Naive thymus-derived CD4-positive, alpha-beta T cell (primary cell): Measurements from ENCODE around the gene GLDC. TPM values are rescaled to one million over a fixed set of nuclear protein-coding genes. Genes with fewer than 3 reads are reported as not detected.
"Not testable (repeated sequence)": the region's sequence is repeated elsewhere in the genome, so short reads cannot be mapped to it uniquely, and the experiment has no call there.

ENCODE experiments used
- ATAC-seq: fragments of 150-1000 bp; cut with Tn5 transposase; 2 replicates; pipeline ENCODE4 v1.10.0; 2021; ENCODE audit warnings: mild to moderate bottlenecking, moderate library complexity
- CTCF ChIA-PET: fragments of 350-600 bp; sonication (Branson Sonifier 250); formaldehyde crosslinking; loops from one replicate; lab custom pipeline; 2021; ENCODE audit warnings: antibody characterized with exemption; lab: Charles Lee
- POLR2A ChIA-PET: fragments of 350-600 bp; sonication (Branson Sonifier 250); formaldehyde crosslinking; loops from one replicate; lab custom pipeline; 2021; ENCODE audit warnings: antibody characterized with exemption, inconsistent platforms; lab: Charles Lee
- DNase-seq, 9 donors: peaks; one replicate each; pipeline versions ENCODE4 v3.0.0 to v3.0.0-alpha.2; 2020 to 2022; ENCODE audit warnings: mixed read lengths in 1 of 9
- H3K27ac ChIP-seq: one replicate; pipeline ENCODE4 v1.7.0; 2013; ENCODE audit warnings: mild to moderate bottlenecking, low read depth, low read length, moderate library complexity
- H3K27me3 ChIP-seq, 2 donors: one replicate each; pipeline ENCODE4 v1.7.0; 2013; ENCODE audit warnings: low read length in 2 of 2, mild to moderate bottlenecking in 2 of 2, moderate library complexity in 2 of 2; ENCODE audit not compliant: control insufficient read depth in 2 of 2, insufficient read depth in 2 of 2
- H3K36me3 ChIP-seq, 3 experiments: 1 replicate in 2 of 3; 2 replicates in 1 of 3; pipeline ENCODE4 v1.7.0; 2013; ENCODE audit warnings: low read length in 3 of 3, mild to moderate bottlenecking in 3 of 3, moderate library complexity in 1 of 3; ENCODE audit not compliant: insufficient read depth in 3 of 3, control insufficient read depth in 2 of 3
- H3K4me1 ChIP-seq, 2 donors: one replicate each; pipeline ENCODE4 v1.7.0; 2013; ENCODE audit warnings: low read length in 2 of 2, mild to moderate bottlenecking in 2 of 2, moderate library complexity in 1 of 2; ENCODE audit not compliant: control insufficient read depth in 2 of 2, insufficient read depth in 2 of 2
- H3K4me3 ChIP-seq: 2 replicates; pipeline ENCODE4 v1.7.0; 2013; ENCODE audit warnings: mild to moderate bottlenecking, low read length
- H3K9me3 ChIP-seq, 3 experiments: 1 replicate in 2 of 3; 2 replicates in 1 of 3; pipeline ENCODE4 v1.7.0; 2013; ENCODE audit warnings: low read length in 3 of 3; ENCODE audit not compliant: control insufficient read depth in 2 of 3
- H3K27ac Mint-ChIP-seq, 9 donors: one replicate each; pipeline ENCODE4 v1.8.0; 2020 to 2022; ENCODE audit warnings: mixed read lengths in 9 of 9, mild to moderate bottlenecking in 8 of 9, moderate library complexity in 5 of 9, inconsistent platforms in 2 of 9
- H3K27me3 Mint-ChIP-seq, 5 donors: one replicate each; pipeline ENCODE4 v1.8.0; 2021 to 2022; ENCODE audit warnings: mixed read lengths in 5 of 5, mild to moderate bottlenecking in 1 of 5
- H3K36me3 Mint-ChIP-seq, 5 donors: one replicate each; pipeline ENCODE4 v1.8.0; 2020 to 2022; ENCODE audit warnings: mixed read lengths in 5 of 5, mild to moderate bottlenecking in 3 of 5, inconsistent platforms in 1 of 5
- H3K4me1 Mint-ChIP-seq, 7 donors: one replicate each; pipeline ENCODE4 v1.8.0; 2020 to 2022; ENCODE audit warnings: mixed read lengths in 7 of 7, mild to moderate bottlenecking in 3 of 7, inconsistent platforms in 1 of 7
- H3K4me3 Mint-ChIP-seq, 10 donors: one replicate each; pipeline ENCODE4 v1.8.0; 2020 to 2022; ENCODE audit warnings: mild to moderate bottlenecking in 10 of 10, mixed read lengths in 10 of 10, moderate library complexity in 6 of 10, inconsistent platforms in 2 of 10
- H3K9me3 Mint-ChIP-seq, 11 donors: one replicate each; pipeline ENCODE4 v1.8.0; 2020 to 2022; ENCODE audit warnings: mixed read lengths in 11 of 11, mild to moderate bottlenecking in 4 of 11, inconsistent platforms in 1 of 11, moderate library complexity in 1 of 11
- intact Hi-C, 2 donors: fragments of 100-400 bp; cut with micrococcal nuclease; formaldehyde crosslinking; loops; one replicate each; pipeline ENCODE4 v1.15.1; 2023
- polyA plus RNA-seq, 2 donors: library from polyadenylated mRNA; unstranded; fragments of 300-500 nt; fragmentation: Illumina TruSeq; gene quantifications; one replicate each; pipeline ENCODE4 v1.2.3, GENCODE V29; 2021
- total RNA-seq, 6 experiments: library from RNA in 5 of 6; stranded (reverse) in 5 of 6; gene quantifications; 1 replicate in 5 of 6; 2 replicates in 1 of 6; pipeline ENCODE4 v1.2.3 and lab custom pipeline; 2021 to 2026

The GLDC gene
- 1 to 10 TPM in 2 of 5 experiments, under 1 TPM in 1, not detected in 2; 0.56 to 2.2 (median 2.0) TPM for total RNA-seq
- polyA plus RNA-seq, result not detected
- total RNA-seq (lab: John Stamatoyannopoulos, UW), result not detected

DNA sequence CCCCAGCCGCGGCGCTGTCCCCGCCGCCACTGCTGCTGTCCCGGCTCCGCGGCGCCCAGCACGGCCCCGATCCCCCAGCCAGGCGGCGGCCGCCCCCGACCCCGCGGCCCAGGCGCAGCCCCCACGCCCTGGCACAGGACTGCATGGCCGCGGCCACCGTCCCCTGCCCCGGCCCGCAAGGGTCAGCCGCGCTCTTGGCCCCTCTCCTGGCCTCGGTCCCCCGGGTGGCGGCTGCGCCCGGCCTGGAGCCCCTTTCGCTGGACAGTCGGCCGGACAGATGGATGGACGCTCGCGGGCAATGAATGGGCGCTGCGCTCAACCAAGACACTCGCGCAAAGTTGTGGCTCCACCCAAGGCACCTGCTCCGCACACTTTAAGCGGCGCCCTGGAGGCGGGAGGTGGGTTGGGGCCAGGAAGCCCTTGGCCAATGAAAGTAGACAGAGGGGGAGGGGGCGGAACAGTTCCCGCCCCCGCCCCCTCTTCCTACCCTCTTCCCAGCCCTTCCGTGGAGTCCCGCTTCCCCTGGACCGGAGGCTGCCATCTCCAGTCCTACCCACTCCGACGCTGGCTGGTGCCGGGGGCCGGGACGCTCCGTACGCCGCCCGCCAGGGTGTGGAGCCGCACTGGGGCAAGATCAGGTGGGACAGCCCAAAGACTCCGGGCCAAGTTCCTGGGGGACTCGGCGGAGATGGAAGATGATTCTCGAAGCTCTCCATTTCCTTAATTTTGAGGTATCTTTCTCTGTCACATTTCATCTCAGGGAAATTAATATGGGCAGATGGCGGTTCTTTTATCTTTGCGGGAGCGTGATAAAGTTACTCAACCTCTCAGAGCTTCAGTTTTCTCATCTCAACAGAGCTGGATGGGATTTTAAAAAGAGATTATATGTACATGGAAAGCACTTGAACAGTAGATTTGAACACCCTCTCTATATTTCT, at the start of gene GLDC:
Gene GLDC, minus strand, starts transcription at position 375 of the 938 bp plus-strand sequence. Its CDS starts 230 bp downstream, at position 145.
- peak within 1 kb of the TSS in 6 of 9 donors; percentile 31 to 84 (median 48) for H3K27ac Mint-ChIP-seq
- Histone ChIP-seq H3K27me3 (peaks cover 17 to 18% of the 10 kb centered on the region in 2 donors), H3K9me3 (no peaks in the 10 kb centered on the region), H3K36me3 (no peaks in the 10 kb centered on the region), H3K27ac (no peak within 1 kb of the TSS), H3K4me1 (peaks cover 9 to 11% of the 10 kb centered on the region in 2 donors), H3K4me3 (peak within 1 kb of the TSS; percentile 62)
- peaks cover 0 to 4% (median 0%) of the 10 kb centered on the region in 11 donors for H3K9me3 Mint-ChIP-seq
- H3K36me3 Mint-ChIP-seq, result peaks cover 0 to 5% (median 0%) of the 10 kb centered on the region in 5 donors
- ChIA-PET POLR2A (no interaction called here), CTCF (interaction anchor here (0.6 to 0.7 kb wide), 2 partner anchors 58 to 1131 kb away, joined by 4 read pairs; no protein-coding TSS in a partner anchor)
- peaks cover 18 to 25% (median 22%) of the 10 kb centered on the region in 7 donors for H3K4me1 Mint-ChIP-seq
- H3K27me3 Mint-ChIP-seq, result peaks cover 51 to 81% (median 60%) of the 10 kb centered on the region in 5 donors
- ATAC-seq (peak; percentile 83), DNase-seq (peak; percentile 6 to 44 (median 23))
- intact Hi-C loops, result loop anchor here (1.0 to 5.0 kb wide), 3 partner anchors 35 to 112 kb away; partner anchors contain the start of gene KDM4C (in 1 of the 2)
- H3K4me3 Mint-ChIP-seq, result peak within 1 kb of the TSS; percentile 86 to 92 (median 87)

DNA sequence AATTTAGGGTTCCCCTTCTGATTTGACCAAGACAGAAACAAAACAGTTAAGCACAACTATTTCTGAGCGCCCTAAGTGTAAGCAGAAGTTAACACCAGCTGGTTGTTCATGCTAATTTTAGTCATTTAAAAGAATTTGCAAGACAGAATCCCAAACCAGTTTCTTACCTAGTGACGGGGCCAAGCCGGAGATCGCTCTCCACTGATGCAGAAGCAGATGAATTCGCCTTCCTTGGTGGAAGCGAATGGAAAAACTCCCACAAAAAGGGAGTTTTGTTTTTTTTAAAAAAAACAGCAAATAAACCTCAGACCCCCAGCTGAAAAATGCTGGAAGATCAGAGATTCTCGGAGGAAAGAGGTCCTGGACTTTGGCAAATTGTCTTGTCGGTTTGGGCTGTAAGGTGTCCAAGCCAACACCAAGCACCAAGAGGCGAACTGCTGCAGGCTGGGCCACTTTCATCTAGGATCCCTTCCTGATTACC, 47.4 kb upstream of the GLDC start:
- Mint-ChIP-seq H3K4me1 (peaks cover 0 to 6% (median 0%) of the 10 kb centered on the region in 7 donors), H3K27ac (no peak overlapping the region), H3K36me3 (no peaks in the 10 kb centered on the region), H3K27me3 (no peaks in the 10 kb centered on the region), H3K4me3 (no peak overlapping the region), H3K9me3 (peaks cover 0 to 2% (median 0%) of the 10 kb centered on the region in 11 donors)
- ChIA-PET CTCF (no interaction called here), POLR2A (no interaction called here)
- intact Hi-C loops, result no loop called here
- Histone ChIP-seq H3K27me3 (no peaks in the 10 kb centered on the region), H3K4me1 (no peaks in the 10 kb centered on the region), H3K27ac (no peak overlapping the region), H3K36me3 (no peaks in the 10 kb centered on the region), H3K9me3 (no peaks in the 10 kb centered on the region), H3K4me3 (no peak overlapping the region)
- DNase-seq (no peak), ATAC-seq (no peak)

DNA sequence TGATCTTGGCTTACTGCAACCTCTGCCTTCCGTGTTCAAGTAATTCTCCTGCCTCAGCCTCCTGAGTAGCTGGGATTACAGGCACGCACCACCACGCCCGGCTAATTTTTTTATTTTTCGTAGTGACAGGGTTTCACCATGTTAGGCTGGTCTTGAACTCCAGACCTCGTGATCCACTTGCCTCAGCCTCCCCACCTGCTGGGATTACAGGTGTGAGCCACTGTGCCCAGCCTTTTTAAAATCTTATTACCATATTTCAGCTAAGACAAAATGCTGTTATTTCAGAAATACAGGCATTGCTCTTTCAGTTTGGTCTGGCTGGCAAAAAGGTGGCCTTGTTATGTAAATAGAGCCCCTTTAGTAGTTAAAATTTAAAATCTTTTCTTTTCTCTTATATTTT, 46.9 kb upstream of the GLDC start:
- intact Hi-C loops, result no loop called here

DNA sequence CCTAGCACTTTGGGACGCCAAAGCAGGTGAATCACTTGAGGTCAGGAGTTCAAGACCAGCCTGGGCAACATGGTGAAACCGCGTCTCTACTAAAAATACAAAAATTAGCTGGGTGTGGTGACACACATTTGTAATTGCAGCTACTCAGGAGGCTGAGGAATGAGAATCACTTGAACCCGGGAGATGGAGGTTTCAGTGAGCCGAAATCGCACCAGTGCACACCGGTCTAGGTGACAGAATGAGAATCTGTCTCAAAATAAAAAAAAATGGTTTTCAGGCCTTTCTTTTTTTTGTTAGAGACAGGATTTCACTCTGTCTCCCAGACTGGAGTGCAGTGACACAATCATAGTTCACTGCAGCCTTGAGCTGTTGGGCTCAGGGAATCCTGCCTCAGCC, 45.1 kb upstream of the GLDC start:
- H3K4me3 ChIP-seq, H3K27ac ChIP-seq, intact Hi-C loops, CTCF ChIA-PET, POLR2A ChIA-PET, ATAC-seq, DNase-seq, H3K27me3 ChIP-seq, H3K36me3 Mint-ChIP-seq, H3K27ac Mint-ChIP-seq, H3K9me3 Mint-ChIP-seq, H3K4me1 Mint-ChIP-seq, H3K4me1 ChIP-seq, H3K27me3 Mint-ChIP-seq, H3K9me3 ChIP-seq, H3K4me3 Mint-ChIP-seq, H3K36me3 ChIP-seq: not testable (repeated sequence)

More for the DNA sequence above, 46.9 kb upstream of the GLDC start:
- Histone ChIP-seq H3K27me3 (no peaks in the 10 kb centered on the region), H3K9me3 (no peaks in the 10 kb centered on the region), H3K36me3 (no peaks in the 10 kb centered on the region), H3K27ac (no peak overlapping the region), H3K4me1 (no peaks in the 10 kb centered on the region), H3K4me3 (no peak overlapping the region)
- no peaks in the 10 kb centered on the region for H3K27me3 Mint-ChIP-seq
- no peak for DNase-seq
- H3K9me3 Mint-ChIP-seq, result peaks cover 0 to 2% (median 0%) of the 10 kb centered on the region in 11 donors
- ChIA-PET POLR2A (no interaction called here), CTCF (interaction anchor here (0.6 kb wide), 1 partner anchor 10 kb away, joined by 7 read pairs; no protein-coding TSS in a partner anchor)
- no peak overlapping the region for H3K4me3 Mint-ChIP-seq
- no peak overlapping the region for H3K27ac Mint-ChIP-seq
- H3K4me1 Mint-ChIP-seq, result peaks cover 0 to 6% (median 0%) of the 10 kb centered on the region in 7 donors
- H3K36me3 Mint-ChIP-seq, result no peaks in the 10 kb centered on the region
- ATAC-seq, result no peak

DNA sequence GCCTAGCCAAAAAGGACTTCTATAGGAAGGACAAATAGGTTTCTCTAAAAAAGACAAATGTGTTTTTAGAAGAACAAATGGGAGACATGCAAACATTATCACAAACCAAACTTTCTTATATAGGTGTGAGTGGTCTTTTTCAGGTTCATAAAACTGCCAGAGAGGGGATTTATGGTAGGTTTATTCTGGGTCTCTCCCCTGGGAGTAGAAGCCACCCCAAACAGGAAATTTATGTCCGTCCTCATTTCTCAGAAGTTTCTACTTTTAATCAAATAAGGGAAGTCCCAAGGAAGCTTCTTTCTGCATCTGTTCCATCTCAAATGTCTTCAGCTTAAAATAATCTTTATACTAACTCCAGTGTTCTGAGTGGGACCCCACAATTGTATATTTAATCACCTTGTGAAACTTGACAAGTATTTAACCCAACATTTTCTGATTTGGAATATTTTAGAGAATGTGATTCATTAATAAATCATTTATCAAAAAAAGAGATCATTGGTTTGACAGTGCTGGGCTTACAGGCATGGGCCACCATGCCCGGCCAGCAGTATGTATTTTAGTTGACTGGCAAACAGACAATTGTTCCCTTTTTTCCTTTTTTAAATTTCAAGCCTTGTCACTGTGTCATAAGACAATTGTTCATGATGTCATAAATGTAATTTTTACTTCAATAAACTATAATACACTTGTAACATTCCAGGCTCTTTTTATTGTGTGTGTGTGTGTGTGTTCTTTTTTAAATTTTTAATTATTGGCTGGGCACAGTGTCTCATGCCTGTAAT, 44.6 kb upstream of the GLDC start:
- intact Hi-C loops, result loop anchor here (10.0 kb wide), 3 partner anchors 635 to 1705 kb away; partner anchors contain the start of gene JAK2 (in 1 of the 2)
- no peaks in the 10 kb centered on the region for H3K36me3 ChIP-seq
- POLR2A ChIA-PET, result interaction anchor here (0.7 kb wide), 2 partner anchors 9 to 1340 kb away, joined by 4 read pairs; no protein-coding TSS in a partner anchor

DNA sequence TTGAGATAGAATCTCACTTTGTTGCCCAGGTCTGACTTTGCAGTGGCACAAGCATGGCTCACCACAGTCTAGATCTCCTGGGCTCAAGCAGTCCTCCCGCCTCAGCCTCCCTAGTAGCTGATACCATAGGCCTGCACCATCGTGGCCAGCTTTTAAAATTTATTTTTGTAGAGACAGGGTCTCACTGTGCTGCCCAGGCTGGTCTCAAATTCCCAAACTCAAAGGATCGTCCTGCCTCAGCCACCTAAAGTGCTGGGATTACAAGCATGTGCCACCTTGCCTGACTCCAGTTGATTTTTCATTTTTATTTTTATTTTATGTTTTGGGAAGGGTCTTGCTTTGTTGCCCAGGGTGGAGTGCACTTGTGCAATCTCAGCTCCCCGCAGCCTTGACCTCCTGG, 41.7 kb upstream of the GLDC start:
- Histone ChIP-seq H3K36me3 (no peaks in the 10 kb centered on the region), H3K27ac (no peak overlapping the region), H3K27me3 (no peaks in the 10 kb centered on the region), H3K9me3 (no peaks in the 10 kb centered on the region), H3K4me3 (no peak overlapping the region), H3K4me1 (no peaks in the 10 kb centered on the region)
- intact Hi-C loops, result loop anchor here (10.0 kb wide), 3 partner anchors 632 to 1702 kb away; partner anchors contain the start of gene JAK2 (in 1 of the 2)
- DNase-seq, result no peak
- no peak overlapping the region for H3K27ac Mint-ChIP-seq
- H3K27me3 Mint-ChIP-seq, result no peaks in the 10 kb centered on the region
- peaks cover 0 to 3% (median 0%) of the 10 kb centered on the region in 5 donors for H3K36me3 Mint-ChIP-seq
- peaks cover 0 to 2% (median 0%) of the 10 kb centered on the region in 11 donors for H3K9me3 Mint-ChIP-seq
- POLR2A ChIA-PET, result interaction anchor here (0.7 to 8.4 kb wide), 3 partner anchors 29 to 71 kb away, joined by 3 to 132 read pairs (median 3); partner anchors contain the start of gene KDM4C
- H3K4me1 Mint-ChIP-seq, result peaks cover 0 to 23% (median 16%) of the 10 kb centered on the region in 7 donors
- no peak for ATAC-seq
- no peak overlapping the region for H3K4me3 Mint-ChIP-seq
- CTCF ChIA-PET, result interaction anchor here (1.7 to 2.1 kb wide), 2 partner anchors 101 to 102 kb away, joined by 3 to 5 read pairs; no protein-coding TSS in a partner anchor

More for the DNA sequence above, 44.6 kb upstream of the GLDC start:
- no peak overlapping the region for H3K4me3 Mint-ChIP-seq
- no peaks in the 10 kb centered on the region for H3K36me3 Mint-ChIP-seq
- CTCF ChIA-PET, result no interaction called here
- DNase-seq (no peak), ATAC-seq (no peak)
- Histone ChIP-seq H3K9me3 (no peaks in the 10 kb centered on the region), H3K27ac (no peak overlapping the region), H3K27me3 (no peaks in the 10 kb centered on the region), H3K4me1 (no peaks in the 10 kb centered on the region), H3K4me3 (no peak overlapping the region)
- H3K27me3 Mint-ChIP-seq, result no peaks in the 10 kb centered on the region
- H3K27ac Mint-ChIP-seq, result peak overlapping the region in 2 of 9 donors; percentile 15 to 25
- H3K4me1 Mint-ChIP-seq, result peaks cover 0 to 10% (median 0%) of the 10 kb centered on the region in 7 donors
- H3K9me3 Mint-ChIP-seq, result peaks cover 0 to 2% (median 0%) of the 10 kb centered on the region in 11 donors
